Astrocyte of the spinal cord (primary cell): ENCODE results near the gene FTSJ3.

Experiments used
- DNase-seq: peaks from one replicate; pipeline ENCODE4 v3.0.0; 2011; ENCODE audit warnings: low read depth, low spot score
- H3K4me3 ChIP-seq: 2 replicates; pipeline ENCODE4 v1.5.1; 2011; ENCODE audit warnings: low read depth, mild to moderate bottlenecking, low read length, moderate library complexity
- in situ Hi-C: cut with HindIII; loops from 2 replicates; pipeline ENCODE4 v1.10.0; 2017; ENCODE audit warnings: low sequenced_read_pairs
- TF ChIP-seq, protein P1 (sequence below): IDR thresholded peaks from 2 replicates; pipeline ENCODE4 v1.5.1; 2012; ENCODE audit warnings: low read depth, mild to moderate bottlenecking, low read length, inconsistent platforms

Gene FTSJ3

DNA sequence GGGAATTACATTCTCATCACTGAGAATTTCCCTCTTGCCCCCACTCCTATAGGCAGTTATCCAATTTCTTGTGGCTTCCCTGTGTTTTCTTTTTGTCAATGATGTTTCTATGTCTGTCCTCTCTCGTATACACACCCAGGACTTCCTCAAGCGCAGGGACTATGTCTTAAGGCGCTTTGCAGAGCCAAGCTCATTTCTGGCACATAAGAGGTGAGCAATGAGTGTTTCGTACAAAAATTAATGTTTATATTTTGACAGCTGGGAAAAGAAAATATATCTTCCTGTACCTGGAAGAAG, 52.5 kb downstream of the FTSJ3 start:
- in situ Hi-C loops: no loop called here
- TF ChIP-seq, protein P1, sequence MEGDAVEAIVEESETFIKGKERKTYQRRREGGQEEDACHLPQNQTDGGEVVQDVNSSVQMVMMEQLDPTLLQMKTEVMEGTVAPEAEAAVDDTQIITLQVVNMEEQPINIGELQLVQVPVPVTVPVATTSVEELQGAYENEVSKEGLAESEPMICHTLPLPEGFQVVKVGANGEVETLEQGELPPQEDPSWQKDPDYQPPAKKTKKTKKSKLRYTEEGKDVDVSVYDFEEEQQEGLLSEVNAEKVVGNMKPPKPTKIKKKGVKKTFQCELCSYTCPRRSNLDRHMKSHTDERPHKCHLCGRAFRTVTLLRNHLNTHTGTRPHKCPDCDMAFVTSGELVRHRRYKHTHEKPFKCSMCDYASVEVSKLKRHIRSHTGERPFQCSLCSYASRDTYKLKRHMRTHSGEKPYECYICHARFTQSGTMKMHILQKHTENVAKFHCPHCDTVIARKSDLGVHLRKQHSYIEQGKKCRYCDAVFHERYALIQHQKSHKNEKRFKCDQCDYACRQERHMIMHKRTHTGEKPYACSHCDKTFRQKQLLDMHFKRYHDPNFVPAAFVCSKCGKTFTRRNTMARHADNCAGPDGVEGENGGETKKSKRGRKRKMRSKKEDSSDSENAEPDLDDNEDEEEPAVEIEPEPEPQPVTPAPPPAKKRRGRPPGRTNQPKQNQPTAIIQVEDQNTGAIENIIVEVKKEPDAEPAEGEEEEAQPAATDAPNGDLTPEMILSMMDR: no peak
- no peak for DNase-seq
- H3K4me3 ChIP-seq: peak overlapping the region; percentile 94

DNA sequence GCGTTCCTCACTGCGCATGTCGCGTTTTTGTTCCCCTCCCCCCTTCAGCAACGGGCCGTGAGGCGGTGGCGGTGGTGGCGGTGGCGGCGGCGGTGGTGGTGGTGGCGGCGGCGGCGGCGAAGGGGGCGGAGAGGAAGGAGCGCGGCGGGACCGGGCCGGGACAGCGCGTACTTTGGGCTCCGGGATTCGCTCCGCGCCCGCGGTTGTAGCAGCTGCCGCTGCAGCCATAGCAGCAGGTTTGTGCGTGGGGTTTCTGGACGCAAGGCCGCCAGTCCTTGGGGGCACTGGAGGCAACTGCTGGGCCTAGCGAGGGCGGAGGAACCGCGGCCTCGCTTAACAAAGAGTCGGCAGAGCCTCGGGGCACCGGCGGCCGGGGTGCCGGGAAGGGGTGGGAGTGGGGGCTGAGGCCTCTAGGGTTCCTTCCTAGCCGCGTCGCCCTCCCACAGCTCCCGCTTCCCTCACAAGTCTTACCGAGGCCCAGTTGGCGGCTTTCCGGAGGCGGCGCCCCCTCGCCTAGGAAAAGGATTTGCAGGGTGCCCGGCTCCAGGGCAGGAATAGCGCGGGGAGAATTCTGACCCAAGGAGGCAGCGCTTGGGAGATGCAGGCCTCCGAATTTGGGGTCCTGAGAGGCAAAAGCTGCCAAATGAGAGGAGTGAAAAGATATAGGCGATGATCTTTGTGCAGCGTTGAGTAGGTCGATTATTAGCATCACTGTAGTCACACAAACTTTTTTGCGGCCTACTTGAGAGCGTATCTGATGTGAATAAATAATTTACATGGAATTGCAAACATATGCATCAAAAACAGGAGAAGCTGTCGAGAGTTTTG, 53.1 kb downstream of the FTSJ3 start, which contains the start of gene DDX42:
DDX42 (plus strand) TSS at position 30 of the 828 bp plus-strand sequence. CDS start 12,880 bp downstream, outside the sequence.
- peak; percentile 70 for DNase-seq
- TF ChIP-seq, protein P1: no peak
- peak within 1 kb of the TSS; percentile 94 for H3K4me3 ChIP-seq
- in situ Hi-C loops: no loop called here

DNA sequence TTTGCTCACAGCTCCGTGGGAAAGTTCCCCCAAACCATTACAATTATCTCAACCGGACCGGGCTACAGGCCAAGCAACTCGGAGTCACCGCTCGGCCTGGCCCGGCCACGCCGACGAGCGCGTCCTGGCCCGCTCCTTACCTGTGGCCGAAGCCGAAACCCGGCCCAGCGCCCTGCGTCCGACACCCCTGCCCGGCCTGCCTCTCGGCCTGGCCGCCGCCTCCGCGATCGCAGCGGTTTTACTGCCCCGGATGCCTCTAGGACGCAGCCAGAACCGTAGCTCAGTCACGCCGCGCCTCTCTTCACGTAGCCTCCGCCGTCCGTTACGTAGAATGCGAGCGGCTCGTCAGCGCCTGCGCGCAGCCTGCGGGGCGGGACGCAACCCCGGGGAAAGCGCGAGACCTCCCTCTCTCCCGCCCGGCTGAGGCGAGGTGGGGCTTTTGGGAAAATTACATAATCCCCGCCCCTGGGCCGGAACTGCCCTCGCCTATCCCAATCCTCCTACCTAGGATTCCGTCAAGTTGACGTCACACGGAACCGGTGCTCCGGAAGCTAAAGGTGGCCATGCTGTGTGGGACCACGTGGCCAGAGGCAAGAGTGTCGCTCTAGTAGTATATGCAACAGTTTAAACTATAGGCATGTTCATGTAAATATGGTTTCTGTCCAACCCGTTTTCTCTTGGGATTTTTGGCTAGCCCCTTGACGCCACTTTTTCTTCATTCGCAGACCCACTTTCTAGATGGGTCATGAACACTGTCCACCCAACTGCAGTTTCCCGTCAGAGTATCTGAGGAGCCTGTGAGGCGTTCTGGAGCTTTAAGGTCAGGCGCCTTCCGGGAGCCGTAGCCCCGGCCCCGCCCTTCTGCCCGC, 54.0 kb downstream of the FTSJ3 start, which contains the start of gene CCDC47:
CCDC47 (minus strand) TSS at position 326 of the 869 bp plus-strand sequence. CDS start 7,422 bp downstream, outside the sequence.
- TF ChIP-seq, protein P1: no peak
- peak; percentile 100 for DNase-seq
- in situ Hi-C loops: no loop called here
- peak within 1 kb of the TSS; percentile 94 for H3K4me3 ChIP-seq

DNA sequence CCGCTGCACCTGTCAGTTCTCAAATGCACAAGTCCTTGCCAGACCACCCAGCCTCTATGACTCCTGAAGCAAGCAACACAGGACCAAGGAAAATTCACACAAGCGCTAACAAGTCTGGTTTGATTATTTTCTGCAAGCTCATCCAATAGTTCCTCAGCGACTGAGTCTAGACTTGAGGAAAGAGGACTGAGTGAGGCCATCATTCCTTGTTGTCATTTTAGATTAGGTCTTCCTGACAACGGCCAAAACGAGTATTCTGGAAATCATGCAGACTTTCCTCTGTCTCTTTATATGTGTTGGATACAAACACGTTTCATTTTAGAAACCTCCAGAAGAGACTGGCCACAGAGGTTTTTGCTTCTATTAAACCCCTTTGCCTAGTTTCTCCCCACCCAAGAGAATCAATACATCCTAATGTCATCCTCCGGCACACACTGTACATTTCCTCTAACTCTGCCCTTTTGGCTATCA, 54.6 kb downstream of the FTSJ3 start:
- TF ChIP-seq, protein P1: no peak
- peak; percentile 31 for DNase-seq
- in situ Hi-C loops: no loop called here
- peak overlapping the region; percentile 94 for H3K4me3 ChIP-seq
